OCI-LY7 (cell line): ENCODE data around the gene PLXNA4.

ENCODE experiments used
- CTCF ChIP-seq: fragments of 200-600 bp; sonication (generic); conservative IDR thresholded peaks from 2 replicates; pipeline ENCODE4 v1.5.1; 2014; ENCODE audit warnings: mild to moderate bottlenecking, antibody characterized with exemption, low read length, moderate library complexity, mixed read lengths
- EZH2phosphoT487 ChIP-seq: fragments of 200-600 bp; sonication (generic); IDR thresholded peaks from 2 replicates; pipeline ENCODE4 v1.6.1; 2018; ENCODE audit warnings: low read depth, borderline replicate concordance, mild to moderate bottlenecking, mixed run types, antibody characterized with exemption, low read length, moderate library complexity, mixed read lengths

- TF ChIP-seq CTCF (no peak), EZH2phosphoT487 (no peak)
These were observed 183.6 kb downstream of the PLXNA4 start for GRCh38 chr7:132392713-132393112.
